Ramos (cell line): ENCODE data around the gene EAF2.

Experiments
- in situ Hi-C: fragments of 300-500 bp; cut with MboI; formaldehyde crosslinking; loops from one replicate; pipeline ENCODE4 v1.14.3; 2022; ENCODE audit warnings: low sequenced_read_pairs; ENCODE audit not compliant: unreplicated experiment

The EAF2 gene

DNA sequence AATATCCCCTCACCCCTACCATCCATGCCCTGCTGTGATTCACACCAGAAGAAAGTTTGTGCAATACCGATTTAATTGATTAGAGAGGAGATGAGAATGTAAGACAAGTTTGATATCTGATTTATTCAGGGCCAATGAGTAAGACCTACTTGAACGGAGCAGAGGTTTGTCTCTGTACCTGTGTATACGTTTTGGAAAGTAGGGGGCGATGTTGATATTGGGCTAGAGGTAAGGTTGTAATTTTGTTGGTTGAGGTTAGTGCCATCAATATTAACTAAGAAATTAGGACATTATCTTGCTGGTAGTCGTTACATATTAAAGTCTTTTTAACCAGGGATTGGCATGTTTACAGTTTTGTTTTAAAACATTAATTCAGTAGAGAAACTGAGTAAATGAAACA, 20.5 kb downstream of the EAF2 start:
- in situ Hi-C loops, result loop anchor here (25.0 kb wide), 1 partner anchor 407 kb away; no protein-coding TSS in a partner anchor

DNA sequence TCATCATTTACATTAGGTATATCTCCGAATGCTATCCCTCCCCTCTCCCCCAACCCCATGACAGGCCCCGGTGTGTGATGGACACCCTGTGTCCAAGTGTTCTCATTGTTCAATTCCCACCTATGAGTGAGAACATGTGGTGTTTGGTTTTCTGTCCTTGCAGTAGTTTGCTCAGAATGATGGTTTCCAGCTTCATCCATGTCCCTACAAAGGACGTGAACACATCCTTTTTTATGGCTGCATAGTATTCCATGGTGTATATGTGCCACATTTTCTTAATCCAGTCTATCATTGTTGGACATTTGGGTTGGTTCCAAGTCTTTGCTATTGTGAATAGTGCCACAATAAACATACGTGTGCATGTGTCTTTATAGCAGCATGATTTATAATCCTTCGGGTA, 22.8 kb downstream of the EAF2 start:
- in situ Hi-C loops, result loop anchor here (25.0 kb wide), 1 partner anchor 405 kb away; no protein-coding TSS in a partner anchor

DNA sequence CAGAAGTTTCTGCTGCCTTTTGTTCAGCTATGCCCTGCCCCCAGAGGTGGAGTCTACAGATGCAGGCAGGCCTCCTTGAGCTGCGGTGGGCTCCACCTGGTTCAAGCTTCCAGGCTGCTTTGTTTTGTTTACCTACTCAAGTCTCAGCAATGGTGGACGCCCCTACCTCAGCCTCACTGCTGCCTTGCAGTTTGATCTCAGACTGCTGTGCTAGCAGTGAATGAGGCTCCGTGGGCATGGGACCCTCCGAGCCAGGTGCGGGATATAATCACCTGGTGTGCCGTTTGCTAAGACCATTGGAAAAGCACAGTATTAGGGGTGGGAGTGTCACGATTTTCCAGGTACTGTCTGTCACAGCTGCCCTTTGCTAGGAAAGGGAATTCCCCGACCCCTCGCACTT, 28.2 kb downstream of the EAF2 start:
- in situ Hi-C loops, result loop anchor here (25.0 kb wide), 1 partner anchor 399 kb away; no protein-coding TSS in a partner anchor

DNA sequence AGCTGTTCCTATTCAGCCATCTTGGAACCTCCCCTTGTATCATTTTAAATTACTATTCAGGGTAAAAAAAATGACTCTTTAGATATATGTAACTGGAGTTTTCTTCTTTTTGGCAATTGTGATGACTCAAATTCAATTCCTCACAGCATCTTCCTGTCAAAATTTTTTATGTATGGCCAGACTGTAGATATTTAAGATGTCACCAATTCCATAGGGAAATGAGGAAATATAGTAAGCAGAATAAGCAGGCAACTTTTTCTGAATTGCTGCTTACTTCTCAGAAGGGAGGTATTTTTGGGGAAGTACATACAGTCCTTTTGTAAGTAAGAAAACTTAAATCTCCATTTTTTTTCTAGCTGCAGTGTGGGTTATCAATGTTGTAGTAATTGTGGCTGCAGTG, 28.8 kb downstream of the EAF2 start:
- in situ Hi-C loops, result loop anchor here (25.0 kb wide), 1 partner anchor 398 kb away; no protein-coding TSS in a partner anchor

DNA sequence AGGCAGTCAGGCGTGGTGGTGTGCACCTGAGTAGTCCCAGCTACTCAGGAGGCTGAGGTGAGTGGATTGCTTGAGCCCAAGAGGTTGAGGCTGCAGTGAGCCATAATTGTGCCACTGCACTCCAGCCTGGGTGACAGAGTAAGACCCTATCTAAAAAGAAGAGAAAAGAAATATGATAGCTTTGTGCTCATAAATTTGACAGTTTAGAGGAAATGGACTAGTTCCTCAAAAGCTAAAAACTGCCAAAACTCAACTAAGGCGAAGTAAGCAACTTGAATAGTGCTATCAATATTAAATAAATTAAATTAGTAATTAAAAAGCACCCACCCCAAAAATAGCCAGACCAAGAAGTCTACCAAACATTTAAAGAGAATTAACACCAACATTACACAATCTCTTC, 34.7 kb downstream of the EAF2 start:
- in situ Hi-C loops, result loop anchor here (25.0 kb wide), 1 partner anchor 393 kb away; no protein-coding TSS in a partner anchor

DNA sequence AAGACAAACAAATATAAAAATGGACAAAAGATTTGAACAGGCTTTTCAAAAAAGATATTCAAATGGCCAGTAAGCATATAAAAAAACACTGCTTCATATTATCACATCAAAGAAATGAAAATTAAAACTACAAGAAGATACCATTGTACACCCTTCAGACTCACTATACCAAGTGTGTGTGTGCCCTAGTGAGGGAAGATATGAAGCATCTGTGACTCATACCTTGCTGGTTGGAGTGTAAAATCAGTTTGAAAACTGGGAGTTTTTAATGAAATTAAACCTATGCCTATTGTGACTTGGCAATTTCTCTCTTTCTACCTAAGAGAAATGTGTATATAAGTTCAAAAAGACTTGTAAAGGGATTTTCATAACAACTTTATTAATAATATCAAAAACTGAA, 35.7 kb downstream of the EAF2 start:
- in situ Hi-C loops, result loop anchor here (25.0 kb wide), 1 partner anchor 392 kb away; no protein-coding TSS in a partner anchor

- in situ Hi-C loops, result loop anchor here (25.0 kb wide), 1 partner anchor 391 kb away; no protein-coding TSS in a partner anchor
Measured at GRCh38 chr3:121871430-121871829, 36.4 kb downstream of the EAF2 start.

DNA sequence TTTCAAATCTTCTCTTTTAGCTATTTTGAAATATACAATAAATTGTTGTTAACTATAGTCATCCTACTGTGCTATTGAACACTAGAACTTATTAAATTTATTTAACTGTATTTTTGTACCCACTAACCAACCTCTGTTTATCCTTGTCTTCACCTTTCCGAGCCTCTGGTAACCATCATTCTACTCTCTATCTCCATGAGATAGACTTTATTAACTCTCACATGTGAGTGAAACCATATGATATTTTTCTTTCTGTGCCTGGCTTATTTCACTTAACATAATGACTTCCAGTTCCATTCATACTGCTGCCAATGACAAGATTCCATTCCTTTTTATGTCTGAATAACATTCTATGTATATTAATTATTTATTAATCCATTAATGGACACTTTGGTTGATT, 43.4 kb downstream of the EAF2 start:
- in situ Hi-C loops, result no loop called here

DNA sequence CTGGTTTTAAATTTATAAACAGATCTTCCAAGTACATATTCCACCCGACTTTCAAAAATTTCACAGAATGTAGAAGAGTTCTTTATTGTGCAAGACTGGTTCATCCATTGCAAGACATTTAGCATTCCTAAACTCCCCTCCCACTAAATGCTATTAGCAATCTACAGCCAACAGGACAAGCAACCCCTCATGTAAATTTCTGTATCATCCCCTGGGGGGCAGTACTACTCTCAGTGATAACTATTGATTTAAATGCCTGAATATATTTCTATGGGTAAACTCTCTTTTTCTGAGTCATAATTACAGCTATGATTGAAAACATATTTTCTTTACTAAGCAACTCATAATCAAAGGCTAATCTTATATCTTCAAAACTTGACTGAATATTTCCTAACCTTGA, 48.5 kb downstream of the EAF2 start:
- in situ Hi-C loops, result no loop called here

DNA sequence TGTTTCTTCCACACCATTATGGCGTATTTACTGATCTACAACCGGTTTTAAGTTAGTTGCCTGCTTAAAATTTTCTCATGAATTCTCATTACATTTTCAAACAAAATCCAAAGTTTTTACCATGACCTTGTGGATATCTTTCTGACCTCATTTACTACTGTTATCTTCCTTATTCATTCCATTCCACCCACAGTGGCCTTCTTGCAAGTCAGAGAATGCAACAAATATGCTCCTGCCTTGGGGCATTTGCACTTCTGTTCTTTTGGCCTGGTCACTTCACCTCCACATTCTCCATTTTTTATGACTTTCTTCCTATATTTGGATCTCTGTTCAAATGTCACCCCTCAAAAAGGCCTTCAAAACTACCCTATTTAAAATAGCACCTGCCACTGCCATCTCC, 50.4 kb downstream of the EAF2 start:
- in situ Hi-C loops, result no loop called here

GRCh38 chr3:121894301-121894990, 59.4 kb downstream of the EAF2 start, which contains the start of gene SLC15A2:
Gene SLC15A2, plus strand, starts transcription at chr3:121894401. Its CDS starts 76 bp downstream, at chr3:121894477.
- in situ Hi-C loops, result no loop called here

DNA sequence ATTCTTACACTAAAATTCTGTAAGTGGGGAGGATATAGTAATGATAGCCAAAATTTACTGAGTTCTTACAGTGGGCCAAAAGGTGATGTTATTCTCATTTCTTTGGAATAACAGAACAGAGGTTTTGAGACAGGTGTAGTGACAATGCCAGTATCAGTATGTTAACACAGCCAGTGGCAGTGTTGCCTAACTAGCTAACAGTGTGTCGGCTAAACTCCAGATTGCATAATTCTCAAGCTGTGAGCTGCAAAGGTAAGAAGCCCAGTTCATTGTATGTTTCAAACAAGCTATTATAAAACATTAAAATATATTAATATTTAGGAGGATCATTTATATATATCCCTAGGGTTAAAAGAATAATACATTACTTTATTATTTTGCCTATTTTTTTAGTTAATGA, 60.1 kb downstream of the EAF2 start:
- in situ Hi-C loops, result no loop called here

GRCh38 chr3:121895736-121896135, 60.7 kb downstream of the EAF2 start:
- in situ Hi-C loops, result no loop called here

GRCh38 chr3:121896823-121897222, 61.8 kb downstream of the EAF2 start:
- in situ Hi-C loops, result no loop called here

- in situ Hi-C loops, result no loop called here
Measured at GRCh38 chr3:121897296-121897695, 62.3 kb downstream of the EAF2 start.

- in situ Hi-C loops, result no loop called here
Measured at GRCh38 chr3:121913305-121913990, 78.4 kb downstream of the EAF2 start.

DNA sequence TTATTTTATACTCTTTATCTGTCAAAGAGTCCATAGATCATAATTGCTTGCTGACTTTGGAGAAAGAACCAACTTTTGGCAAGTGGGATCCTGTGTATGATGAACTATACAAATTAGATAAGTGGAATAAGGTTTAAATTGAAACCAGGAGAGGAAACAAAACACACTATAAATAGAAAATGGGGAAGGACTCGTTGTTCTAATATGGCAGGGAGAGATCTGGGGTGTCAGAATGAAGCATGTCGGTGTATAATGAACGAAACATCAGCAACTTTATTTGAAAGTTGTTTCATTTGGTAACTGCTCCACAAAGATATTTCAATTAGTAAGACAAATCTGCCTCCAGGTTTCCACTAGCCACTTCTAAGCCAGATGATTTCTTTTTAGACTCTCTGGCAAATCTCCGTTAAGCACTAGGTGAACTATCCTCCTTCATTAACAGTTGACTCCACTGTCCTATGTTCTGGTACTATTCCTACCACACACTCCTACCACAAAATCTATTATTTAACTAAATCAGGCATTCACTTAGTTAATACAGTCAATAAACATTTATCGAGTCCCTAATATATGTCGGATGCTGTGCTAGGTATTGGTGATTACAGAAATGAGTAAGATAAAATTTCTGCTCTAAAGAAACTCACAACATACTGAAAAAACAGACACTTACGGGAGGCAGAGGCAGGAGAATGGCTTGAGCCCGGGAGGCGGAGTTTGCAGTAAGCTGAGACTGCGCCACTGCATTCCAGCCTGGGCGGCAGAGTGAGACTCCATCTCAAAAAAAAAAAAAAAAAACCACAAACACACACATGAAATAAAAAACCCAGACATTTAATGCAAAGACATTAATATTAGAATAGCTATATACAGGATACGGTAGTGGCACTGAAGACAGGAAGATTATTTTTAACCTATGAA, 79.3 kb downstream of the EAF2 start:
- in situ Hi-C loops, result no loop called here

- in situ Hi-C loops, result no loop called here
Measured at GRCh38 chr3:121916189-121916588, 81.2 kb downstream of the EAF2 start.

GRCh38 chr3:121918779-121919483, 83.9 kb downstream of the EAF2 start:
- in situ Hi-C loops, result no loop called here

DNA sequence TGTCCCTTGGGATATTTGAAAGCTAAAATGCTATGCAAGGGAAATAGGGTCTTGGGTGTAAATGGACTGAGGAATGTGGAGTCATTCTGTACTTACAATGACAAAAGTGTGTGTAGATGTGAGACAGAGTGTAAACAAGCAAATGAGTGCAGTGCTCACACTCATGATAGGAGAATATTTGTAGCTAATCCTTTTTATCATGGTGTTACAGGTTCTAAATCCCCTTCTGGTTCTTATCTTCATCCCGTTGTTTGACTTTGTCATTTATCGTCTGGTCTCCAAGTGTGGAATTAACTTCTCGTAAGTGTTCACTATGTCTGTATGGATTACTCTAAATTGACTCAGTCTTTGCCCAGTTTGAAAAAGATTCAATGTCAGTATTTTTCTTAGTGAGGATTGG, 89.7 kb downstream of the EAF2 start:
- in situ Hi-C loops, result no loop called here
